H1 (cell line): ENCODE measurements around the gene C20orf141. TPM values are rescaled to one million over a fixed set of nuclear protein-coding genes. Genes with fewer than 3 reads are reported as not detected.
A peak's percentile ranks its signal among the peaks of the same experiment; 100 is the strongest.

Experiments used
- CTCF ChIA-PET: fragments of 300-600 bp; sonication (Branson Sonifier 250); formaldehyde crosslinking; loops from one replicate; lab custom pipeline; 2021; ENCODE audit not compliant: partially characterized antibody; lab: Charles Lee
- POLR2A ChIA-PET: fragments of 300-600 bp; sonication (Branson Sonifier 250); formaldehyde crosslinking; loops from one replicate; lab custom pipeline; 2021; ENCODE audit warnings: inconsistent platforms; ENCODE audit not compliant: partially characterized antibody; lab: Charles Lee
- DNase-seq, 2 experiments: peaks; one replicate each; pipeline versions ENCODE4 v3.0.0 to v3.0.0-alpha.2; 2010 to 2022; ENCODE audit warnings: low spot score in 2 of 2, low read depth in 1 of 2, mixed read lengths in 1 of 2
- FAIRE-seq: peaks from 2 replicates; lab custom pipeline; 2011; peaks lifted over from hg19 to GRCh38; lab: Jason Lieb, UNC
- H2AFZ ChIP-seq: 2 replicates; pipeline ENCODE4 v1.8.1; 2012; ENCODE audit warnings: low read length, inconsistent platforms
- H2AK5ac ChIP-seq: 2 replicates; pipeline ENCODE4 v1.6.1; 2013; ENCODE audit warnings: low read depth, low read length
- H2BK120ac ChIP-seq: replicated peaks from 2 replicates; pipeline ENCODE3; 2013; ENCODE audit warnings: low read depth, low read length, inconsistent platforms
- H2BK12ac ChIP-seq: 2 replicates; pipeline ENCODE4 v1.6.1; 2013; ENCODE audit warnings: low read depth, low read length
- H2BK15ac ChIP-seq: 2 replicates; pipeline ENCODE4 v1.6.1; 2013; ENCODE audit warnings: low read length
- H2BK20ac ChIP-seq: 2 replicates; pipeline ENCODE4 v1.6.1; 2013; ENCODE audit warnings: low read length
- H2BK5ac ChIP-seq: 2 replicates; pipeline ENCODE4 v1.6.1; 2013; ENCODE audit warnings: low read depth, low read length
- H3K14ac ChIP-seq: 2 replicates; pipeline ENCODE4 v1.6.1; 2013; ENCODE audit warnings: inconsistent platforms; ENCODE audit not compliant: insufficient read length
- H3K18ac ChIP-seq: 2 replicates; pipeline ENCODE4 v1.6.1; 2013; ENCODE audit warnings: low read length; ENCODE audit errors: extremely low read depth
- H3K23ac ChIP-seq: 2 replicates; pipeline ENCODE4 v1.6.1; 2013; ENCODE audit warnings: inconsistent platforms; ENCODE audit not compliant: insufficient read length
- H3K23me2 ChIP-seq: 2 replicates; pipeline ENCODE4 v1.6.1; 2013; ENCODE audit warnings: low read depth, low read length
- H3K27ac ChIP-seq: 2 replicates; pipeline ENCODE4 v1.6.1; 2011; ENCODE audit warnings: low read depth, low read length, inconsistent platforms
- H3K27me3 ChIP-seq, 4 experiments: replicated peaks in 1 of 4; 1 replicate in 1 of 4; 2 replicates in 3 of 4; pipeline versions ENCODE4 v1.6.1 to v1.8.1; 2011 to 2013; ENCODE audit warnings: low read length in 3 of 4, mild to moderate bottlenecking in 3 of 4, inconsistent platforms in 2 of 4, mixed read lengths in 2 of 4, moderate library complexity in 1 of 4; ENCODE audit not compliant: control insufficient read depth in 3 of 4, insufficient read depth in 3 of 4; ENCODE audit errors: extremely low read depth in 1 of 4
- H3K36me3 ChIP-seq, 4 experiments: 2 replicates each; pipeline versions ENCODE4 v1.6.1 to v1.8.1; 2011 to 2013; ENCODE audit warnings: mild to moderate bottlenecking in 4 of 4, low read length in 3 of 4, moderate library complexity in 2 of 4, control low read depth in 1 of 4, inconsistent platforms in 1 of 4; ENCODE audit not compliant: insufficient read depth in 4 of 4, control insufficient read depth in 2 of 4
- H3K4ac ChIP-seq: replicated peaks from 2 replicates; pipeline ENCODE3; 2013; ENCODE audit warnings: low read length, low read depth, mixed read lengths, inconsistent platforms; ENCODE audit not compliant: insufficient read length
- H3K4me1 ChIP-seq, 4 experiments: replicated peaks in 1 of 4; 1 replicate in 1 of 4; 2 replicates in 3 of 4; pipeline versions ENCODE4 v1.6.1 to v1.8.1; 2011 to 2013; ENCODE audit warnings: low read length in 3 of 4, inconsistent platforms in 2 of 4, mixed read lengths in 1 of 4; ENCODE audit not compliant: insufficient read depth in 4 of 4, control insufficient read depth in 3 of 4
- H3K4me2 ChIP-seq, 2 experiments: 2 replicates each; pipeline versions ENCODE4 v1.6.1 to v1.8.1; 2011 to 2013; ENCODE audit warnings: low read depth in 2 of 2, low read length in 2 of 2, control low read depth in 1 of 2, inconsistent platforms in 1 of 2, mild to moderate bottlenecking in 1 of 2; ENCODE audit not compliant: insufficient read depth in 1 of 2
- H3K4me3 ChIP-seq, 4 experiments: fragments of 200-600, 300-600 bp in 1 of 4; sonication (generic), shearing (Covaris generic), sonication (Bioruptor Twin) in 1 of 4; 2 replicates each; pipeline versions ENCODE4 v1.5.1 to v1.8.1; 2011 to 2016; ENCODE audit warnings: low read length in 4 of 4, low read depth in 3 of 4, control low read depth in 2 of 4, inconsistent platforms in 2 of 4, mild to moderate bottlenecking in 2 of 4, mixed read lengths in 1 of 4, moderate library complexity in 1 of 4; ENCODE audit not compliant: insufficient read depth in 2 of 4; ENCODE audit errors: extremely low read depth in 1 of 4
- H3K56ac ChIP-seq: replicated peaks from 2 replicates; pipeline ENCODE3; 2013; ENCODE audit warnings: low read depth, mild to moderate bottlenecking, mixed read lengths, low read length, inconsistent platforms; ENCODE audit not compliant: insufficient read length
- H3K79me1 ChIP-seq: 2 replicates; pipeline ENCODE4 v1.6.1; 2013; ENCODE audit warnings: low read depth, low read length, control low read depth
- H3K79me2 ChIP-seq, 2 experiments: 2 replicates each; pipeline versions ENCODE4 v1.6.1 to v1.8.1; 2012 to 2013; ENCODE audit warnings: low read length in 2 of 2, mild to moderate bottlenecking in 2 of 2, inconsistent platforms in 1 of 2; ENCODE audit not compliant: insufficient read depth in 2 of 2, control insufficient read depth in 1 of 2
- H3K9ac ChIP-seq, 4 experiments: replicated peaks in 1 of 4; 1 replicate in 1 of 4; 2 replicates in 3 of 4; pipeline versions ENCODE4 v1.6.1 to v1.8.1; 2011 to 2013; ENCODE audit warnings: low read depth in 3 of 4, low read length in 3 of 4, control low read depth in 2 of 4, mild to moderate bottlenecking in 2 of 4, moderate library complexity in 2 of 4, inconsistent platforms in 1 of 4; ENCODE audit errors: extremely low read depth in 1 of 4
- H3K9me3 ChIP-seq, 2 experiments: 2 replicates each; pipeline versions ENCODE4 v1.6.1 to v1.8.1; 2012 to 2013; ENCODE audit warnings: mild to moderate bottlenecking in 2 of 2, moderate library complexity in 2 of 2, control low read depth in 1 of 2, inconsistent platforms in 1 of 2, low read depth in 1 of 2, low read length in 1 of 2, mixed read lengths in 1 of 2; ENCODE audit not compliant: insufficient read depth in 2 of 2
- H4K20me1 ChIP-seq, 2 experiments: replicated peaks in 1 of 2; 2 replicates each; pipeline versions ENCODE3 to v1.8.1; 2011 to 2013; ENCODE audit warnings: inconsistent platforms in 2 of 2, low read length in 2 of 2, mild to moderate bottlenecking in 1 of 2; ENCODE audit not compliant: insufficient read depth in 2 of 2, control insufficient read depth in 1 of 2
- H4K5ac ChIP-seq: 2 replicates; pipeline ENCODE4 v1.6.1; 2013; ENCODE audit warnings: low read length, low read depth, mixed read lengths, inconsistent platforms; ENCODE audit not compliant: insufficient read length
- H4K8ac ChIP-seq: 2 replicates; pipeline ENCODE4 v1.8.0; 2013; ENCODE audit warnings: mild to moderate bottlenecking, moderate library complexity, low read length, inconsistent platforms; ENCODE audit not compliant: insufficient read depth; ENCODE audit errors: extremely low read depth
- H4K91ac ChIP-seq: replicated peaks from 2 replicates; pipeline ENCODE3; 2013; ENCODE audit warnings: low read length, mixed read lengths, inconsistent platforms; ENCODE audit not compliant: insufficient read length
- ASH2L ChIP-seq: fragments of 200-600, 300-600 bp; sonication (generic); IDR thresholded peaks from one replicate; pipeline ENCODE4 v1.7.1; 2017; ENCODE audit warnings: low read length
- BRCA1 ChIP-seq: IDR thresholded peaks from 2 replicates; pipeline ENCODE4 v1.6.1; 2012; ENCODE audit warnings: low read depth, low read length, improper control_type of control experiment
- CREB1 ChIP-seq: IDR thresholded peaks from 2 replicates; pipeline ENCODE4 v1.6.1; 2012; ENCODE audit warnings: inconsistent platforms
- EZH2 ChIP-seq: fragments of 200-600 bp; sonication (generic); IDR thresholded peaks from 2 replicates; pipeline ENCODE4 v1.7.1; 2012; ENCODE audit warnings: low read depth, mild to moderate bottlenecking, moderate library complexity, low read length, inconsistent platforms; ENCODE audit not compliant: severe bottlenecking
- KDM4A ChIP-seq: IDR thresholded peaks from one replicate; pipeline ENCODE4 v1.7.1; 2012; ENCODE audit warnings: low read depth, mild to moderate bottlenecking, moderate library complexity, low read length, inconsistent platforms; ENCODE audit not compliant: severe bottlenecking
- NANOG ChIP-seq: IDR thresholded peaks from 2 replicates; pipeline ENCODE4 v1.6.1; 2011; ENCODE audit warnings: low read length, low read depth, mild to moderate bottlenecking, inconsistent platforms; ENCODE audit not compliant: insufficient read depth, poor library complexity, severe bottlenecking
- PHF8 ChIP-seq: fragments of 200-600 bp; sonication (generic); conservative IDR thresholded peaks from 2 replicates; pipeline ENCODE4 v1.7.1; 2012; ENCODE audit warnings: low read depth, mild to moderate bottlenecking, inconsistent platforms, low read length, moderate library complexity
- POU5F1 ChIP-seq: IDR thresholded peaks from 2 replicates; pipeline ENCODE4 v1.6.1; 2011; ENCODE audit warnings: low read depth, mild to moderate bottlenecking, low read length, moderate library complexity
- RFX5 ChIP-seq: IDR thresholded peaks from 2 replicates; pipeline ENCODE4 v1.6.1; 2011; ENCODE audit warnings: low read depth, low read length, improper control_type of control experiment, borderline replicate concordance
- SAP30 ChIP-seq: fragments of 300-600 bp; sonication (generic); IDR thresholded peaks from 2 replicates; pipeline ENCODE4 v1.7.1; 2012; ENCODE audit warnings: low read length, moderate library complexity, mild to moderate bottlenecking, inconsistent platforms; ENCODE audit not compliant: insufficient read depth, insufficient replicate concordance
- SUZ12 ChIP-seq: fragments of 200-600 bp; sonication (generic); IDR thresholded peaks from 2 replicates; pipeline ENCODE4 v1.6.1; 2012; ENCODE audit warnings: mild to moderate bottlenecking, inconsistent platforms, low read length, moderate library complexity, mixed read lengths
- TEAD4 ChIP-seq: IDR thresholded peaks from 2 replicates; pipeline ENCODE4 v1.6.1; 2012; ENCODE audit warnings: low read depth, low read length, inconsistent platforms, mixed read lengths
- ZNF274 ChIP-seq: IDR thresholded peaks from 2 replicates; pipeline ENCODE4 v1.7.0; 2012; ENCODE audit warnings: low read length, borderline replicate concordance; ENCODE audit errors: extremely low read depth
- WGBS, 2 experiments: shearing (Covaris generic) in 1 of 2; methylation state at CpG; one replicate each; pipeline versions ENCODE4 v1.1.6 to v1.1.7; 2013 to 2015; ENCODE audit warnings: low lambda C conversion rate in 2 of 2, mixed read lengths in 2 of 2, inconsistent platforms in 1 of 2, low coverage in 1 of 2, missing lambda C conversion rate in 1 of 2; ENCODE audit not compliant: insufficient replicate concordance in 2 of 2, insufficient coverage in 1 of 2, insufficient read length in 1 of 2; ENCODE audit errors: extremely low coverage in 1 of 2, missing lambda C conversion rate in 1 of 2; 5-methylcytosine and 5-hydroxymethylcytosine counted together
- polyA plus RNA-seq, 7 experiments: library from polyadenylated mRNA; depleted of rRNA in 3 of 7; stranded (reverse) in 5 of 7; unstranded in 2 of 7; fragments of >200 nt in 5 of 7; fragments of 200-250 nt in 2 of 7; gene quantifications; 1 replicate in 5 of 7; 2 replicates in 1 of 7; 4 replicates in 1 of 7; pipeline versions ENCODE4 v1.2.1 to v1.2.3, GENCODE V29; 2011 to 2013; ENCODE audit warnings: missing spikeins in 2 of 7, mixed read lengths in 2 of 7
- total RNA-seq: library from RNA; stranded (reverse); fragmentation: NEBNext Ultra II Directional; extraction: Animal tissue kit (Norgen Biotek cat#: 25700); gene quantifications from 2 replicates; pipeline ENCODE4 v1.2.1, GENCODE V29; 2021

C20orf141 gene
- total and polyA plus RNA-seq, 2 of the 8 experiments (the other 6 are each of a cell fraction or from before 2014, with no cell fraction given): not detected

DNA sequence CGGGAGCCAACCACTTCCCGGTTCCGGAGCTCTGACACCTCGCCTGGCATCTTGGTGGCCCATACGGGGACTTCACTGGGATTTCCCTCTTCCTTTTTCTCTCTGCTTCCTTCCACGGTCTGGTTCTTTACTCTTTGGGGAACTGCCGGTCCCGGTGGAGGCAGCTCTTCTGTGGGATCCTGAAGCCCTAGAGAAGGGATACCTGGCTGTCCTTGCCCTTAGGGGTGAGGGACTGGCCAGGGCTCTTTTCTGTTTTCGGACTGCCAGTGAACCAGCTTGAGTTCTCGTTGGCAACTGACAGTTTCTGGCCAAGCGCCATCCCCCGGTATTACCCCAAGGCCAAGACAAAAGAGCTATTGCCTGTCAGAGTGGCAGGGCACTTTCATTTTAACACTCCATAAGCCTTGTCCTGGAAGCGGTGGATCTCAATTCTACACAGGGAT is 13.5 kb upstream of the C20orf141 start:
- no peak overlapping the region for H2BK15ac ChIP-seq
- no peak overlapping the region for H3K23ac ChIP-seq
- 9% methylated on average over 13 of the region's 13 CpGs; no CpG with 5 or more reads in 1 of the 2 experiments for WGBS, 2 experiments
- no peaks in the 10 kb centered on the region for H3K79me2 ChIP-seq
- FAIRE-seq (no peak), DNase-seq (no peak)
- no peak overlapping the region for H3K27ac ChIP-seq
- H2AK5ac ChIP-seq: no peak overlapping the region
- H3K9ac ChIP-seq: no peak overlapping the region
- H4K5ac ChIP-seq: no peak overlapping the region
- peak overlapping the region; percentile 57 to 96 (median 75); a peak in 6 of 8 replicates for H3K4me3 ChIP-seq
- H3K14ac ChIP-seq: no peak overlapping the region
- H3K79me1 ChIP-seq: no peaks in the 10 kb centered on the region; the same call in 1 of the 2 replicates
- H2BK5ac ChIP-seq: no peak overlapping the region
- H3K4ac ChIP-seq: no peak overlapping the region
- peaks cover 0 to 6% of the 10 kb centered on the region in 2 experiments for H4K20me1 ChIP-seq
- no peak overlapping the region for H2BK120ac ChIP-seq
- POLR2A ChIA-PET: interaction anchor here (0.8 to 1.5 kb wide), 5 partner anchors 21 to 331 kb away, joined by 3 to 6 read pairs (median 3); no protein-coding TSS in a partner anchor
- H3K18ac ChIP-seq: no peak overlapping the region
- peaks cover 36 to 55% (median 53%) of the 10 kb centered on the region in 4 experiments for H3K27me3 ChIP-seq
- peak overlapping the region; percentile 95 for H2AFZ ChIP-seq
- CTCF ChIA-PET: interaction anchor here (0.9 to 1.8 kb wide), 14 partner anchors 10 to 113 kb away, joined by 3 to 9 read pairs (median 3); partner anchors contain the start of gene TMEM239
- peaks cover 17% of the 10 kb centered on the region for H3K23me2 ChIP-seq
- H4K8ac ChIP-seq: no peak overlapping the region
- peaks cover 11 to 19% (median 14%) of the 10 kb centered on the region in 4 experiments; a peak in 6 of 8 replicates for H3K36me3 ChIP-seq
- no peaks in the 10 kb centered on the region for H3K9me3 ChIP-seq
- no peak overlapping the region for H2BK12ac ChIP-seq
- peak overlapping the region; percentile 92 to 97 for H3K4me2 ChIP-seq
- H3K4me1 ChIP-seq: peaks cover 0 to 31% (median 15%) of the 10 kb centered on the region in 4 experiments; a peak in 6 of 7 replicates
- no peak overlapping the region for H3K56ac ChIP-seq
- no peak overlapping the region for H2BK20ac ChIP-seq
- H4K91ac ChIP-seq: no peak overlapping the region
- TF ChIP-seq TEAD4: no peak
- no peak for TF ChIP-seq CREB1
- TF ChIP-seq SAP30: peak; percentile 61
- TF ChIP-seq PHF8: no peak
- no peak for TF ChIP-seq ZNF274
- no peak for TF ChIP-seq POU5F1
- TF ChIP-seq EZH2: peak; percentile 39
- TF ChIP-seq KDM4A: no peak
- TF ChIP-seq RFX5: no peak
- no peak for TF ChIP-seq NANOG
- peak; percentile 67 for TF ChIP-seq SUZ12
- TF ChIP-seq ASH2L: no peak
- TF ChIP-seq BRCA1: no peak
